HCT116 (cell line): ENCODE data around the gene NSUN3. TPM values are rescaled to one million over a fixed set of nuclear protein-coding genes. Genes with fewer than 3 reads are reported as not detected.

Source experiments
- ATAC-seq: fragments of 200-7000 bp; cut with Tn5 transposase; 2 replicates; pipeline ENCODE4 v1.9.1; 2020; ENCODE audit warnings: mild to moderate bottlenecking, moderate library complexity
- BruUV-seq: library from RNA; stranded (reverse); fragments of 400-500 nt; replicated peaks from 2 replicates; lab custom pipeline; 2021; lab: Mats Ljungman, UMichigan
- CTCF ChIA-PET: fragments of 300-600 bp; sonication (Branson Sonifier 250); formaldehyde crosslinking; loops from one replicate; lab custom pipeline; 2021; ENCODE audit warnings: antibody characterized with exemption; lab: Charles Lee
- POLR2A ChIA-PET: fragments of 300-600, 350-600 bp; sonication (Branson Sonifier 250); formaldehyde crosslinking; loops from one replicate; lab custom pipeline; 2021; ENCODE audit warnings: antibody characterized with exemption; lab: Charles Lee
- RAD21 ChIA-PET, 2 experiments: fragments of 300-600 bp; sonication (Branson Sonifier 250); formaldehyde crosslinking; loops; one replicate each; lab custom pipeline; 2023; ENCODE audit warnings: low total read pairs in 2 of 2; ENCODE audit not compliant: uncharacterized antibody in 2 of 2, unreplicated experiment in 2 of 2, low non-redundant PET in 1 of 2; lab: Charles Lee
- DNase-seq: peaks from one replicate; pipeline ENCODE4 v3.0.0-alpha.2; 2010; ENCODE audit warnings: low read depth, low spot score
- H2AFZ ChIP-seq: fragments of 200-600 bp; shearing (Covaris generic), sonication (generic); 2 replicates; pipeline ENCODE4 v1.6.1; 2017; ENCODE audit warnings: low read depth, mixed run types, mixed read lengths, antibody characterized with exemption, low read length; ENCODE audit not compliant: poor library complexity, severe bottlenecking
- H3K27ac ChIP-seq: 2 replicates; pipeline ENCODE4 v1.5.1; 2012; ENCODE audit warnings: low read depth, low read length
- H3K27me3 ChIP-seq: fragments of 200-600 bp; sonication (generic); 2 replicates; pipeline ENCODE4 v1.6.1; 2016; ENCODE audit warnings: mixed run types, low read length, mixed read lengths; ENCODE audit not compliant: insufficient read depth
- H3K36me3 ChIP-seq, 2 experiments: fragments of 200-500 bp in 1 of 2; fragments of 200-600 bp in 1 of 2; sonication (Bioruptor generic) in 1 of 2; sonication (generic) in 1 of 2; 2 replicates each; pipeline versions ENCODE4 v1.5.1 to v1.6.1; 2014 to 2016; ENCODE audit warnings: low read length in 2 of 2, inconsistent platforms in 1 of 2, mixed read lengths in 1 of 2, mixed run types in 1 of 2; ENCODE audit not compliant: insufficient read depth in 2 of 2, control insufficient read depth in 1 of 2
- H3K4me1 ChIP-seq, 2 experiments: fragments of 200-600 bp in 1 of 2; sonication (generic) in 1 of 2; 2 replicates each; pipeline versions ENCODE4 v1.5.1 to v1.6.1; 2012 to 2017; ENCODE audit warnings: low read length in 2 of 2, inconsistent platforms in 1 of 2, mild to moderate bottlenecking in 1 of 2, mixed read lengths in 1 of 2, mixed run types in 1 of 2, moderate library complexity in 1 of 2; ENCODE audit not compliant: insufficient read depth in 2 of 2, control insufficient read depth in 1 of 2
- H3K4me2 ChIP-seq: fragments of 200-600 bp; sonication (generic); 2 replicates; pipeline ENCODE4 v1.6.1; 2017; ENCODE audit warnings: mixed run types, low read length, mixed read lengths
- H3K4me3 ChIP-seq, 2 experiments: fragments of 200-600 bp in 1 of 2; sonication (generic) in 1 of 2; replicated peaks in 1 of 2; 2 replicates each; pipeline ENCODE4 v1.5.1; 2011 to 2016; ENCODE audit warnings: low read length in 2 of 2, control low read depth in 1 of 2, low read depth in 1 of 2, mild to moderate bottlenecking in 1 of 2, mixed read lengths in 1 of 2, mixed run types in 1 of 2
- H3K79me2 ChIP-seq: fragments of 200-600 bp; sonication (generic); 2 replicates; pipeline ENCODE4 v1.6.1; 2017; ENCODE audit warnings: mild to moderate bottlenecking, mixed run types, low read length, moderate library complexity, mixed read lengths; ENCODE audit not compliant: insufficient read depth
- H3K9ac ChIP-seq: fragments of 200-600 bp; sonication (generic); 2 replicates; pipeline ENCODE4 v1.6.1; 2016; ENCODE audit warnings: low read length, mixed read lengths
- H3K9me2 ChIP-seq: fragments of 200-600 bp; sonication (generic), shearing (Covaris generic); 2 replicates; pipeline ENCODE4 v1.6.1; 2017; ENCODE audit warnings: mixed run types, mild to moderate bottlenecking, moderate library complexity; ENCODE audit not compliant: insufficient read depth
- H3K9me3 ChIP-seq, 2 experiments: fragments of 200-500 bp in 1 of 2; fragments of 200-600 bp in 1 of 2; sonication (Bioruptor generic) in 1 of 2; sonication (generic) in 1 of 2; 2 replicates each; pipeline ENCODE4 v1.6.1; 2014 to 2017; ENCODE audit warnings: low read length in 2 of 2, mixed read lengths in 2 of 2, inconsistent platforms in 1 of 2, low read depth in 1 of 2, mild to moderate bottlenecking in 1 of 2, mixed run types in 1 of 2, moderate library complexity in 1 of 2; ENCODE audit not compliant: control insufficient read depth in 1 of 2, insufficient read depth in 1 of 2
- H4K20me1 ChIP-seq: fragments of 200-600 bp; sonication (generic), shearing (Covaris generic); 2 replicates; pipeline ENCODE4 v1.6.1; 2017; ENCODE audit warnings: mixed run types, mild to moderate bottlenecking, moderate library complexity; ENCODE audit not compliant: insufficient read depth
- CBX3 ChIP-seq: IDR thresholded peaks from 2 replicates; pipeline ENCODE4 v1.6.1; 2012; ENCODE audit warnings: low read depth
- CEBPB ChIP-seq: IDR thresholded peaks from 2 replicates; pipeline ENCODE4 v1.6.1; 2012; ENCODE audit warnings: low read depth
- EGR1 ChIP-seq: IDR thresholded peaks from 2 replicates; pipeline ENCODE4 v1.6.1; 2012; ENCODE audit warnings: low read depth
- EZH2 ChIP-seq: fragments of 200-600 bp; sonication (generic); IDR thresholded peaks from 2 replicates; pipeline ENCODE4 v1.6.1; 2017; ENCODE audit warnings: antibody characterized with exemption, mixed run types
- FOSL1 ChIP-seq: IDR thresholded peaks from 2 replicates; pipeline ENCODE4 v1.6.1; 2012; ENCODE audit warnings: low read depth
- JUND ChIP-seq: IDR thresholded peaks from 2 replicates; pipeline ENCODE4 v1.6.1; 2012
- POLR2A ChIP-seq: IDR thresholded peaks from 2 replicates; pipeline ENCODE4 v1.7.0; 2011; ENCODE audit warnings: borderline replicate concordance; ENCODE audit not compliant: insufficient read depth, insufficient read length; ENCODE audit errors: extremely low read depth
- RAD21 ChIP-seq: IDR thresholded peaks from 2 replicates; pipeline ENCODE4 v1.6.1; 2012; ENCODE audit warnings: low read depth, mild to moderate bottlenecking
- SIN3A ChIP-seq: IDR thresholded peaks from 2 replicates; pipeline ENCODE4 v1.6.1; 2012; ENCODE audit warnings: low read depth
- SP1 ChIP-seq: IDR thresholded peaks from 2 replicates; pipeline ENCODE4 v1.6.1; 2012; ENCODE audit warnings: low read depth
- SRF ChIP-seq: IDR thresholded peaks from 2 replicates; pipeline ENCODE4 v1.6.1; 2012; ENCODE audit warnings: low read depth
- YY1 ChIP-seq: IDR thresholded peaks from 2 replicates; pipeline ENCODE4 v1.6.1; 2011; ENCODE audit warnings: low read length, low read depth, moderate library complexity, mild to moderate bottlenecking; ENCODE audit not compliant: insufficient replicate concordance; ENCODE audit errors: extremely low read depth
- ZFX ChIP-seq: fragments of 450-650 bp; IDR thresholded peaks from 2 replicates; pipeline ENCODE4 v1.6.1; 2017
- ZNF274 ChIP-seq: fragments of 200-500 bp; sonication (Bioruptor generic); IDR thresholded peaks from 2 replicates; pipeline ENCODE4 v1.6.1; 2014; ENCODE audit warnings: mild to moderate bottlenecking, low read depth, low read length, inconsistent platforms
- intact Hi-C: fragments of 100-400 bp; cut with micrococcal nuclease; formaldehyde crosslinking; loops from 2 replicates; pipeline ENCODE4 v1.10.0; 2022
- total RNA-seq: library from RNA; stranded (reverse); gene quantifications from one replicate; pipeline ENCODE4 v1.2.1, GENCODE V29; 2021; ENCODE audit not compliant: unreplicated experiment
- TF ChIP-seq, protein P1 (sequence below): IDR thresholded peaks from 2 replicates; pipeline ENCODE4 v1.6.1; 2012
- TF ChIP-seq, protein P2 (sequence below): IDR thresholded peaks from 2 replicates; pipeline ENCODE4 v1.6.1; 2012; ENCODE audit warnings: low read depth
- TF ChIP-seq, protein P3 (sequence below): IDR thresholded peaks from 2 replicates; pipeline ENCODE4 v1.6.1; 2011; ENCODE audit warnings: mild to moderate bottlenecking, low read length, moderate library complexity; ENCODE audit not compliant: insufficient replicate concordance; ENCODE audit errors: extremely low read depth
- TF ChIP-seq, protein P4 (sequence below): IDR thresholded peaks from 2 replicates; pipeline ENCODE4 v1.6.1; 2012

Gene NSUN3
- total RNA-seq, 1 experiment from 2014 or later = 6.6 TPM

DNA sequence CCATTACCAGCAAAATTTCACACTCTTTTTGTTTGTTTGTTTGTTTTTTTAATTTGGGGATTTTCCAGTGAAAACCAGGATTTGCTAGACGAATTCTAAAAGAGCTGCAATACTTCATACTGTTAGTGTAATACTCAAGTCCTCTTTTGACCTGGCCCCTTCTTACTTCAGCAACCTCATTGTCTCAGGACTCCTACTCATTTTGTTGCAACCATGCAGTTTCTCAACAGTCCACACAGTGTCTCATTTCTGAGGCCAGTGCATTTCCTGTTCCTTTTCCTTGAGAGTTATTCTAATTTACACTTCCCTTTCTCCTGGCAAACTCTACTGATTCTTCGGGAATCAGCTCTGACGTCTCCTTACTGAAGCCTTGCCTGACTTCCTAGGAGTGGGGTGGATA is 35.6 kb downstream of the NSUN3 start:
- H3K9me2 ChIP-seq = no peaks in the 10 kb centered on the region
- DNase-seq (no peak), ATAC-seq (no peak)
- intact Hi-C loops = no loop called here
- BruUV-seq = no TSS peak
- TF ChIP-seq ZFX (no peak), JUND (no peak), EGR1 (no peak), SP1 (no peak), EZH2 (no peak), YY1 (no peak), ZNF274 (no peak), SRF (no peak)
- TF ChIP-seq, protein P1, sequence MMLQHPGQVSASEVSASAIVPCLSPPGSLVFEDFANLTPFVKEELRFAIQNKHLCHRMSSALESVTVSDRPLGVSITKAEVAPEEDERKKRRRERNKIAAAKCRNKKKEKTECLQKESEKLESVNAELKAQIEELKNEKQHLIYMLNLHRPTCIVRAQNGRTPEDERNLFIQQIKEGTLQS = no peak
- ChIA-PET RAD21 (no interaction called here), CTCF (no interaction called here), POLR2A (no interaction called here)
- no peak overlapping the region for H3K9ac ChIP-seq
- peaks cover 3 to 8% of the 10 kb centered on the region in 2 experiments; a peak in 2 of 4 replicates for H3K36me3 ChIP-seq
- no peak overlapping the region for H2AFZ ChIP-seq
- H3K4me2 ChIP-seq = no peak overlapping the region
- no peaks in the 10 kb centered on the region for H3K27me3 ChIP-seq
- H3K9me3 ChIP-seq = no peaks in the 10 kb centered on the region
- no peaks in the 10 kb centered on the region for H3K4me1 ChIP-seq
- H3K4me3 ChIP-seq = no peak overlapping the region
- H3K79me2 ChIP-seq = no peaks in the 10 kb centered on the region
- H3K27ac ChIP-seq = no peak overlapping the region
- H4K20me1 ChIP-seq = no peaks in the 10 kb centered on the region

DNA sequence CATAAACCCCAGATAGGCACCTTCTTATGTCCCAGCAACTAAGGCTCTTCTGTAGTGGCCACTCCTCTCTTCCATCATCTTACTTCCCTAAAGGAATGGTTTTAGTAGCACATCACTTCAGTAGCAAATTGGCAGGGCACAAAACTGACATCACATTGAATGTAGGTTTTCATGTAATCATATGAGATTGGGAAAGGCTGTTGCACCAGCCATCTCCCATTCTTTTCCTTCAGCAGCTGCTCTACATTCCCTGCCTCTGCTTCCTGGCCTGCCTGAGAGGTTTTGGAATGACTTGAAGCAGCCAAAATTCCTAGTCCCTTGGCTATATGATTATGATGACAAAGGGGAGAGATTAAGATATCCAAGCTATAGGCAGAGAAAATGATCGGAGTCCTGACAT is 36.5 kb downstream of the NSUN3 start:
- no peaks in the 10 kb centered on the region for H3K4me1 ChIP-seq
- ChIA-PET RAD21 (no interaction called here), POLR2A (no interaction called here), CTCF (no interaction called here)
- no peaks in the 10 kb centered on the region for H3K9me3 ChIP-seq
- no TSS peak for BruUV-seq
- H3K9me2 ChIP-seq = no peaks in the 10 kb centered on the region
- no peak overlapping the region for H3K9ac ChIP-seq
- H3K4me2 ChIP-seq = no peak overlapping the region
- H3K27me3 ChIP-seq = no peaks in the 10 kb centered on the region
- H3K79me2 ChIP-seq = no peaks in the 10 kb centered on the region
- DNase-seq (no peak), ATAC-seq (no peak)
- no peaks in the 10 kb centered on the region for H4K20me1 ChIP-seq
- H3K4me3 ChIP-seq = no peak overlapping the region
- no peak overlapping the region for H2AFZ ChIP-seq
- intact Hi-C loops = no loop called here
- peaks cover 3 to 8% of the 10 kb centered on the region in 2 experiments; a peak in 2 of 4 replicates for H3K36me3 ChIP-seq
- no peak overlapping the region for H3K27ac ChIP-seq
- TF ChIP-seq EZH2 (no peak), CEBPB (no peak), RAD21 (no peak), CBX3 (no peak), SRF (no peak), JUND (no peak), SIN3A (no peak), FOSL1 (no peak), SP1 (no peak), POLR2A (no peak)
- TF ChIP-seq, protein P2, sequence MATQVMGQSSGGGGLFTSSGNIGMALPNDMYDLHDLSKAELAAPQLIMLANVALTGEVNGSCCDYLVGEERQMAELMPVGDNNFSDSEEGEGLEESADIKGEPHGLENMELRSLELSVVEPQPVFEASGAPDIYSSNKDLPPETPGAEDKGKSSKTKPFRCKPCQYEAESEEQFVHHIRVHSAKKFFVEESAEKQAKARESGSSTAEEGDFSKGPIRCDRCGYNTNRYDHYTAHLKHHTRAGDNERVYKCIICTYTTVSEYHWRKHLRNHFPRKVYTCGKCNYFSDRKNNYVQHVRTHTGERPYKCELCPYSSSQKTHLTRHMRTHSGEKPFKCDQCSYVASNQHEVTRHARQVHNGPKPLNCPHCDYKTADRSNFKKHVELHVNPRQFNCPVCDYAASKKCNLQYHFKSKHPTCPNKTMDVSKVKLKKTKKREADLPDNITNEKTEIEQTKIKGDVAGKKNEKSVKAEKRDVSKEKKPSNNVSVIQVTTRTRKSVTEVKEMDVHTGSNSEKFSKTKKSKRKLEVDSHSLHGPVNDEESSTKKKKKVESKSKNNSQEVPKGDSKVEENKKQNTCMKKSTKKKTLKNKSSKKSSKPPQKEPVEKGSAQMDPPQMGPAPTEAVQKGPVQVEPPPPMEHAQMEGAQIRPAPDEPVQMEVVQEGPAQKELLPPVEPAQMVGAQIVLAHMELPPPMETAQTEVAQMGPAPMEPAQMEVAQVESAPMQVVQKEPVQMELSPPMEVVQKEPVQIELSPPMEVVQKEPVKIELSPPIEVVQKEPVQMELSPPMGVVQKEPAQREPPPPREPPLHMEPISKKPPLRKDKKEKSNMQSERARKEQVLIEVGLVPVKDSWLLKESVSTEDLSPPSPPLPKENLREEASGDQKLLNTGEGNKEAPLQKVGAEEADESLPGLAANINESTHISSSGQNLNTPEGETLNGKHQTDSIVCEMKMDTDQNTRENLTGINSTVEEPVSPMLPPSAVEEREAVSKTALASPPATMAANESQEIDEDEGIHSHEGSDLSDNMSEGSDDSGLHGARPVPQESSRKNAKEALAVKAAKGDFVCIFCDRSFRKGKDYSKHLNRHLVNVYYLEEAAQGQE = no peak
- TF ChIP-seq, protein P3, sequence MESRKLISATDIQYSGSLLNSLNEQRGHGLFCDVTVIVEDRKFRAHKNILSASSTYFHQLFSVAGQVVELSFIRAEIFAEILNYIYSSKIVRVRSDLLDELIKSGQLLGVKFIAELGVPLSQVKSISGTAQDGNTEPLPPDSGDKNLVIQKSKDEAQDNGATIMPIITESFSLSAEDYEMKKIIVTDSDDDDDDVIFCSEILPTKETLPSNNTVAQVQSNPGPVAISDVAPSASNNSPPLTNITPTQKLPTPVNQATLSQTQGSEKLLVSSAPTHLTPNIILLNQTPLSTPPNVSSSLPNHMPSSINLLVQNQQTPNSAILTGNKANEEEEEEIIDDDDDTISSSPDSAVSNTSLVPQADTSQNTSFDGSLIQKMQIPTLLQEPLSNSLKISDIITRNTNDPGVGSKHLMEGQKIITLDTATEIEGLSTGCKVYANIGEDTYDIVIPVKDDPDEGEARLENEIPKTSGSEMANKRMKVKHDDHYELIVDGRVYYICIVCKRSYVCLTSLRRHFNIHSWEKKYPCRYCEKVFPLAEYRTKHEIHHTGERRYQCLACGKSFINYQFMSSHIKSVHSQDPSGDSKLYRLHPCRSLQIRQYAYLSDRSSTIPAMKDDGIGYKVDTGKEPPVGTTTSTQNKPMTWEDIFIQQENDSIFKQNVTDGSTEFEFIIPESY = no peak
- TF ChIP-seq, protein P4, sequence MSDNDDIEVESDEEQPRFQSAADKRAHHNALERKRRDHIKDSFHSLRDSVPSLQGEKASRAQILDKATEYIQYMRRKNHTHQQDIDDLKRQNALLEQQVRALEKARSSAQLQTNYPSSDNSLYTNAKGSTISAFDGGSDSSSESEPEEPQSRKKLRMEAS = no peak
